CD4-positive, alpha-beta memory T cell (primary cell): ENCODE data around the gene MAGI2. TPM values are rescaled to one million over a fixed set of nuclear protein-coding genes. Genes with fewer than 3 reads are reported as not detected.

Experiments used
- CTCF ChIA-PET: fragments of 350-600 bp; sonication (Branson Sonifier 250); formaldehyde crosslinking; loops from one replicate; lab custom pipeline; 2021; ENCODE audit warnings: inconsistent platforms; ENCODE audit not compliant: partially characterized antibody; lab: Charles Lee
- POLR2A ChIA-PET: fragments of 350-600 bp; sonication (Branson Sonifier 250); formaldehyde crosslinking; loops from one replicate; lab custom pipeline; 2021; ENCODE audit not compliant: partially characterized antibody; lab: Charles Lee
- DNase-seq, 5 donors: peaks; one replicate each; pipeline versions ENCODE4 v3.0.0 to v3.0.0-alpha.2; 2020 to 2022; ENCODE audit warnings: mixed read lengths in 1 of 5
- H3K27ac ChIP-seq: one replicate; pipeline ENCODE4 v1.7.0; 2013; ENCODE audit warnings: low read depth, low read length
- H3K27me3 ChIP-seq: 2 replicates; pipeline ENCODE4 v1.7.0; 2013; ENCODE audit warnings: mild to moderate bottlenecking, low read length, moderate library complexity; ENCODE audit not compliant: insufficient read depth
- H3K36me3 ChIP-seq: 2 replicates; pipeline ENCODE4 v1.7.0; 2013; ENCODE audit warnings: mild to moderate bottlenecking, low read length, moderate library complexity; ENCODE audit not compliant: insufficient read depth
- H3K4me1 ChIP-seq: 2 replicates; pipeline ENCODE4 v1.7.0; 2013; ENCODE audit warnings: mild to moderate bottlenecking, low read length, moderate library complexity; ENCODE audit not compliant: insufficient read depth
- H3K4me3 ChIP-seq, 2 donors: one replicate each; pipeline ENCODE4 v1.7.0; 2013; ENCODE audit warnings: low read length in 2 of 2, mild to moderate bottlenecking in 1 of 2
- H3K9me3 ChIP-seq, 2 donors: one replicate each; pipeline ENCODE4 v1.7.0; 2013; ENCODE audit warnings: low read length in 2 of 2, control low read depth in 1 of 2; ENCODE audit not compliant: control insufficient read depth in 1 of 2
- H3K27ac Mint-ChIP-seq, 7 donors: one replicate each; pipeline ENCODE4 v1.8.0; 2020 to 2021; ENCODE audit warnings: mixed read lengths in 7 of 7, mild to moderate bottlenecking in 6 of 7, inconsistent platforms in 3 of 7, moderate library complexity in 3 of 7
- H3K27me3 Mint-ChIP-seq, 2 donors: one replicate each; pipeline ENCODE4 v1.8.0; 2020 to 2021; ENCODE audit warnings: mixed read lengths in 2 of 2
- H3K36me3 Mint-ChIP-seq, 2 donors: one replicate each; pipeline ENCODE4 v1.8.0; 2020 to 2021; ENCODE audit warnings: mixed read lengths in 2 of 2, inconsistent platforms in 1 of 2, mild to moderate bottlenecking in 1 of 2
- H3K4me1 Mint-ChIP-seq, 4 donors: one replicate each; pipeline ENCODE4 v1.8.0; 2020 to 2021; ENCODE audit warnings: mixed read lengths in 4 of 4, mild to moderate bottlenecking in 1 of 4
- H3K4me3 Mint-ChIP-seq, 8 donors: one replicate each; pipeline ENCODE4 v1.8.0; 2020 to 2021; ENCODE audit warnings: mixed read lengths in 8 of 8, mild to moderate bottlenecking in 7 of 8, moderate library complexity in 6 of 8, inconsistent platforms in 3 of 8
- H3K9me3 Mint-ChIP-seq, 8 donors: one replicate each; pipeline ENCODE4 v1.8.0; 2020 to 2021; ENCODE audit warnings: mixed read lengths in 8 of 8, mild to moderate bottlenecking in 5 of 8, inconsistent platforms in 3 of 8, moderate library complexity in 1 of 8
- intact Hi-C: fragments of 100-400 bp; cut with micrococcal nuclease; formaldehyde crosslinking; loops from one replicate; pipeline ENCODE4 v1.15.1; 2023
- polyA plus RNA-seq, 2 donors: library from polyadenylated mRNA; unstranded; fragments of 300-500 nt; fragmentation: Illumina TruSeq; gene quantifications; one replicate each; pipeline ENCODE4 v1.2.3, GENCODE V29; 2021
- total RNA-seq, 2 experiments: library from RNA; stranded (reverse); gene quantifications; one replicate each; pipeline ENCODE4 v1.2.3, GENCODE V29; 2021

The MAGI2 gene
- total and polyA plus RNA-seq, 4 experiments from 2014 or later: 0.23 to 0.25 TPM; not detected in 2

DNA sequence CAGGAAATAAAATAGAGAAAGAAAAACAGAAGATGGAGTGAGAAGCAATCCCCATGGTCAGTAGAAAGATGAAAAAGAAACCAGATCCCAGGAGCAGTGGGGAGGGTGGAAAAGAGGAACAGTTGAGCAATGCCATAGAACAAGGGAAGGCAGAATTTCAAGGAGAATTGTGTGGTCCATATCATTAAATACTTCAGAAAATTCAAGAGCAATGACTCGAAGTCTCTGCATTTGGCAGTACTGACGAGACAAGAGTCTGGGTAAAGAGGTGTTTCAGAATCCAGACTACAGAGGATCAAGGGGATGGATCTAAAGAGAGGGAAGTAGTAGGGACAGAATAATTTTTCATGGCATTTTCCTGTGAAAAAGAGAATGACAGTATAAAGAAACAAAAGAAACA, 1142.3 kb downstream of the MAGI2 start:
- Mint-ChIP-seq H3K36me3 (no peaks in the 10 kb centered on the region), H3K9me3 (peaks cover 0 to 5% (median 0%) of the 10 kb centered on the region in 8 donors), H3K27me3 (peaks cover 0 to 3% of the 10 kb centered on the region in 2 donors), H3K4me3 (no peak overlapping the region), H3K27ac (peak overlapping the region in 1 of 7 donors; percentile 2), H3K4me1 (no peaks in the 10 kb centered on the region)
- CTCF ChIA-PET: interaction anchor here (1.7 kb wide), 1 partner anchor 9 kb away, joined by 4 read pairs; no protein-coding TSS in a partner anchor
- intact Hi-C loops: no loop called here
- POLR2A ChIA-PET: no interaction called here
- no peak for DNase-seq
- no peak overlapping the region for H3K27ac ChIP-seq
- H3K27me3 ChIP-seq: no peaks in the 10 kb centered on the region
- H3K9me3 ChIP-seq: no peaks in the 10 kb centered on the region
- H3K4me1 ChIP-seq: no peaks in the 10 kb centered on the region
- no peaks in the 10 kb centered on the region for H3K36me3 ChIP-seq
- no peak overlapping the region for H3K4me3 ChIP-seq

DNA sequence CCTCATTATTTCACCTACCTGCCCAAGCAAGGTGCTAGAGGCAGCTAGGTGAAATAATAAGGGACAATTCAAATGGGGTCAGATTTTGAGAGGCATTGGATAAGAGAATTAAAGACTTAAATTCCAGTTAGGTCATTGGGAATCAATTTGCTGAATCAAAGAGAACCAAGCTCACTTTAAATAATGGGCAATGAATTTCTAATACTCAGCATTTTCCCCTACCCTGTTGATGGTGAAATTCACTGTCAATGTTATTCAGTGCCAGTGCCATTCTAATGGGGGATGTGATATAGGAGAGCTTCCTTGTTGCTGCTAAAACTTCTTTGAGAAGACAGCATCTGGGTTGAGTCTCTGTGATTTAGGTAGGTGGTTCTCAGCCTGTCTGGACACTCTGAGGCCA, 1145.6 kb downstream of the MAGI2 start:
- Histone ChIP-seq H3K36me3 (no peaks in the 10 kb centered on the region), H3K4me1 (no peaks in the 10 kb centered on the region), H3K27me3 (no peaks in the 10 kb centered on the region), H3K27ac (no peak overlapping the region), H3K4me3 (no peak overlapping the region), H3K9me3 (no peaks in the 10 kb centered on the region)
- POLR2A ChIA-PET: no interaction called here
- Mint-ChIP-seq H3K4me1 (no peaks in the 10 kb centered on the region), H3K9me3 (peaks cover 0 to 5% (median 0%) of the 10 kb centered on the region in 8 donors), H3K27ac (no peak overlapping the region), H3K4me3 (no peak overlapping the region), H3K27me3 (peaks cover 0 to 3% of the 10 kb centered on the region in 2 donors), H3K36me3 (no peaks in the 10 kb centered on the region)
- CTCF ChIA-PET: no interaction called here
- DNase-seq: no peak
- intact Hi-C loops: no loop called here

DNA sequence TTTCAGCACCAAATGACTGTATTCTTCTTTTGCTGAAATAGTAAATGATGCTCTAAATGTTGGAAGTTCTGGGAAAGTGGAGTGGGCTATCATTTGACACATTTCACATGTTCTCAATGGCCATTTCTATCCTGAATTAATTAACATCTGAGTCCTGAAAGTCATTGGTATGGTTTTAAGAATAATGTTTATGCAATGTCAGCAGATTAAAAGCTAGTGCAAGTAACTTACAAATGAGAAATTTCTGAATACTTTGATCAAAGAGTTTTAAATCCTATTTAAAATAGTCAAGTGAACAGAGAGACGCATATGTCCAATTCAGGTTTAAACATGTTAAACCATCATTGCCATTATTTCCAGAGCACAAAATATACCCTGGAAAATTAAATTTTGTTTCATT, 1146.8 kb downstream of the MAGI2 start:
- H3K36me3 ChIP-seq: no peaks in the 10 kb centered on the region
- no peaks in the 10 kb centered on the region for H3K4me1 ChIP-seq
- H3K4me3 ChIP-seq: no peak overlapping the region
- CTCF ChIA-PET: no interaction called here
- peaks cover 0 to 5% (median 0%) of the 10 kb centered on the region in 8 donors for H3K9me3 Mint-ChIP-seq
- no peak overlapping the region for H3K27ac ChIP-seq
- no peaks in the 10 kb centered on the region for H3K36me3 Mint-ChIP-seq
- H3K4me3 Mint-ChIP-seq: no peak overlapping the region
- H3K4me1 Mint-ChIP-seq: no peaks in the 10 kb centered on the region
- H3K27me3 Mint-ChIP-seq: peaks cover 0 to 3% of the 10 kb centered on the region in 2 donors
- H3K27ac Mint-ChIP-seq: no peak overlapping the region
- no peak for DNase-seq
- H3K27me3 ChIP-seq: no peaks in the 10 kb centered on the region
- H3K9me3 ChIP-seq: no peaks in the 10 kb centered on the region
- POLR2A ChIA-PET: no interaction called here
- intact Hi-C loops: no loop called here

DNA sequence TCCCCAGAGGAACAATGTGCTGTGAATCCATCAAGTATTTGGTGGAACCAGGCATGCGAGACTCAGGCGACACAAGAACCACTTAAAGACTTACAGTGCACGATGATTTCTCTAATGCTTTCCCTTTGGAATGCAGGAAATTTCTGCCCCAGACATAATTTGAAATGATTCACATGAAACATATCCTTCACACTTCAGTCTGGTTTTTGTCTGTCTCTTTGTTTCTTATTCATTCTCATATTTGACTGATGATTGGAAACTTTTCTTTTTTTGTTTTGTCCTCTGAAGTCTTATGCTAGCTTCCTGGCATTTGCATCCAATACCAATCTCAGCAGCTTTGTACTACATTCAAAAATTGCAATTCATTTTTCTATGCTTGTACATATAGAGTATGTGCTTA, 1152.1 kb downstream of the MAGI2 start:
- Mint-ChIP-seq H3K4me3 (no peak overlapping the region), H3K4me1 (no peaks in the 10 kb centered on the region), H3K9me3 (no peaks in the 10 kb centered on the region), H3K27ac (no peak overlapping the region), H3K36me3 (no peaks in the 10 kb centered on the region), H3K27me3 (peaks cover 0 to 3% of the 10 kb centered on the region in 2 donors)
- ChIA-PET POLR2A (no interaction called here), CTCF (interaction anchor here (1.7 kb wide), 1 partner anchor 9 kb away, joined by 4 read pairs; no protein-coding TSS in a partner anchor)
- DNase-seq: no peak
- Histone ChIP-seq H3K4me1 (no peaks in the 10 kb centered on the region), H3K27ac (no peak overlapping the region), H3K36me3 (no peaks in the 10 kb centered on the region), H3K9me3 (no peaks in the 10 kb centered on the region), H3K4me3 (no peak overlapping the region), H3K27me3 (no peaks in the 10 kb centered on the region)
- intact Hi-C loops: no loop called here

DNA sequence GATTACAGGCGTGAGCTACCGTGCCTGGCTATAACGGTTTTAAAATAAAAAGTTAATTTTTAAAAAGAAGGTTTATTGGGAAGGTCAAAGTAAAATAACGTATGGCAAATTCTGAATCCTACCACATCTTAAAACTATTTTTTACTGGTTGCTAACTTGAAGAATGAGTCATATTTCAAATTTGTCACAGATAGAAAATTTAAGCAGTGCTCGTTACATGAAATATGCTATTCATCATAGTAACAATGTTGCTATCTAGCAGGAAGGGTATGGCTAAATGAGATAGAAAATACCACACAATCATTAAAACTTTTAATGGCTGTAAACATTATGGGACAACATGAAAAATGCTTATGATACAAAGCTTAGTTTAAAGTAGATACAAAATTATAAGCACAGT, 1154.4 kb downstream of the MAGI2 start:
- Mint-ChIP-seq H3K4me1 (no peaks in the 10 kb centered on the region), H3K27ac (no peak overlapping the region), H3K9me3 (peaks cover 0 to 2% (median 0%) of the 10 kb centered on the region in 8 donors), H3K36me3 (no peaks in the 10 kb centered on the region), H3K4me3 (no peak overlapping the region), H3K27me3 (peaks cover 0 to 3% of the 10 kb centered on the region in 2 donors)
- ChIA-PET CTCF (no interaction called here), POLR2A (no interaction called here)
- Histone ChIP-seq H3K36me3 (no peaks in the 10 kb centered on the region), H3K4me1 (no peaks in the 10 kb centered on the region), H3K4me3 (no peak overlapping the region), H3K27me3 (no peaks in the 10 kb centered on the region), H3K9me3 (no peaks in the 10 kb centered on the region), H3K27ac (no peak overlapping the region)
- no peak for DNase-seq
- intact Hi-C loops: no loop called here

DNA sequence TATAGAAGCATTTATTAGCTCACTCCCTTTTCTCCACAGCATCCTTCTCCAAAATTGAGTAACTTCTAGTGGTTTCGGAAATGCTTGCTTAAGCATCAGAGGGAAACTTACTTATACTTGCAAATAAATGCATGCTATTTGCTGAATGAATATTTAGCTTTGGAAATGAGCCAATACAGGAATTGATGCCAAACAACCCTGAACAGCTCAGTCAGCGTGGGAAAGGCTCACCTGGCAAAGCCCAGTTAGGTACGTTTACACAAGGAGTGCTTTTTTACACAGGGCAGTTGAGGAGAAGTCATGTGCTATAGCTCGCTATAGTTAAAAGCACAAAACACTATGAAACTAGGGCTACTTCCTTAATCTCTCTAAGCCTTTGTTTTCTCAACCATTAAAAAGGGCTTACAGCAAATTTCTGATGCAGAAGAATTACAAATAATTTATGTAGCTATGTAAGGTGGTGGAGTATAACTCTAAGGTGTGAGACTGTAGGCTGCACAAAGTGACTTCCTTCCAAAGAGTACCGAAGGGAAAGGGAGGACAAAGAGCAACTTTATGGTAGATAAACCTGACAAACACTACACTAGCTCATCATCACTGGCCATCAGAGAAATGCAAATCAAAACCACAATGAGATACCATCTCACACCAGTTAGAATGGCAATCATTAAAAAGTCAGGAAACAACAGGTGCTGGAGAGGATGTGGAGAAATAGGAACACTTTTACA, 1156.7 kb downstream of the MAGI2 start:
- Mint-ChIP-seq H3K4me1 (no peaks in the 10 kb centered on the region), H3K27me3 (peaks cover 0 to 3% of the 10 kb centered on the region in 2 donors), H3K27ac (no peak overlapping the region), H3K9me3 (peaks cover 0 to 4% (median 0%) of the 10 kb centered on the region in 8 donors), H3K4me3 (no peak overlapping the region), H3K36me3 (no peaks in the 10 kb centered on the region)
- no peak overlapping the region for H3K27ac ChIP-seq
- no peaks in the 10 kb centered on the region for H3K9me3 ChIP-seq
- intact Hi-C loops: no loop called here
- H3K36me3 ChIP-seq: no peaks in the 10 kb centered on the region
- DNase-seq: no peak
- H3K27me3 ChIP-seq: no peaks in the 10 kb centered on the region
- ChIA-PET CTCF (no interaction called here), POLR2A (no interaction called here)
- no peak overlapping the region for H3K4me3 ChIP-seq
- no peaks in the 10 kb centered on the region for H3K4me1 ChIP-seq

DNA sequence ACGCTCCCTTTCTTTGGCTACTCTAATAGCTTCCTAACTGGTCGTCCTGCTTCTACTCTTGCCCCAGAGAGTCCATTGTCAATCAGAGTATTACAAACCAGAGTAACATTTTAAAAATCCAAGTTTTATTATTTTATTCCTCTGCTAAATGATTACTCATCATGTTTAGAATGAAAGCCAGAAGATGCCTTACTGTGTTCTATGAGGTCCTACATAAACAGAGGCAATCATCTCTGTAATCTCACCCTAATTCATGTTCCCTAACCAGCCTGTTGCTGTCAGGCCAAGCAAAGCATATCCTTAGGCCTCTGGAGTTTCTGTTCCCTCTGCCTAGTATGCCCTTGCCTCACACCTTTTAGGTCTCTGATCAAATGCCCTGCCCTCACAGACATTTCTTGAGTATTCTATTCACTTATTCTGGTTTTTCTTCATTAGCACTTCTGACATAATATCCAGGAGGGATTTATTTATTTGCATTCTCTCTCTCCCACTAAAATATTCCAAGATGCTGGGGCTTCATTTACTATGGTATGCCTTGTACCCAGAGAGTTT, 1157.3 kb downstream of the MAGI2 start:
- no peaks in the 10 kb centered on the region for H3K36me3 ChIP-seq
- CTCF ChIA-PET: no interaction called here
- H3K36me3 Mint-ChIP-seq: no peaks in the 10 kb centered on the region
- H3K4me3 Mint-ChIP-seq: no peak overlapping the region
- DNase-seq: no peak
- H3K4me1 Mint-ChIP-seq: no peaks in the 10 kb centered on the region
- POLR2A ChIA-PET: no interaction called here
- no peaks in the 10 kb centered on the region for H3K4me1 ChIP-seq
- no peaks in the 10 kb centered on the region for H3K9me3 ChIP-seq
- H3K27me3 ChIP-seq: no peaks in the 10 kb centered on the region
- peaks cover 0 to under 1% of the 10 kb centered on the region in 2 donors for H3K27me3 Mint-ChIP-seq
- H3K27ac ChIP-seq: no peak overlapping the region
- H3K27ac Mint-ChIP-seq: no peak overlapping the region
- H3K4me3 ChIP-seq: no peak overlapping the region
- H3K9me3 Mint-ChIP-seq: peaks cover 0 to 4% (median 0%) of the 10 kb centered on the region in 8 donors
- intact Hi-C loops: no loop called here
